Progenitor cell of endocrine pancreas (in vitro differentiated cells): ENCODE results near the gene FADS1. TPM values are rescaled to one million over a fixed set of nuclear protein-coding genes. Genes with fewer than 3 reads are reported as not detected.

ENCODE experiments used
- DNase-seq: peaks from one replicate; pipeline ENCODE4 v3.0.0; 2021; ENCODE audit warnings: low spot score; ENCODE audit not compliant: unreplicated experiment
- H3K27ac Mint-ChIP-seq: 2 replicates; pipeline ENCODE4 v1.8.0; 2021; ENCODE audit warnings: mild to moderate bottlenecking, moderate library complexity, mixed read lengths
- H3K27me3 Mint-ChIP-seq: 2 replicates; pipeline ENCODE4 v1.8.0; 2021; ENCODE audit warnings: mixed read lengths
- H3K36me3 Mint-ChIP-seq: 2 replicates; pipeline ENCODE4 v1.8.0; 2022; ENCODE audit warnings: mixed read lengths; ENCODE audit not compliant: insufficient read depth
- H3K4me1 Mint-ChIP-seq: 2 replicates; pipeline ENCODE4 v1.8.0; 2021; ENCODE audit warnings: low read depth, mixed read lengths
- H3K4me3 Mint-ChIP-seq: 2 replicates; pipeline ENCODE4 v1.8.0; 2021; ENCODE audit warnings: low read depth, mild to moderate bottlenecking, moderate library complexity, mixed read lengths
- H3K9me3 Mint-ChIP-seq: 2 replicates; pipeline ENCODE4 v1.8.0; 2021; ENCODE audit warnings: low read depth, mixed read lengths
- total RNA-seq: library from RNA; stranded (reverse); gene quantifications from 2 replicates; pipeline ENCODE4 v1.2.1, GENCODE V29; 2021
- TF ChIP-seq, protein P1 (sequence below): fragments of 200-600 bp; sonication (generic); IDR thresholded peaks from one replicate; pipeline ENCODE4 v1.5.0; 2021; ENCODE audit warnings: antibody characterized with exemption, mild to moderate bottlenecking; ENCODE audit not compliant: unreplicated experiment

FADS1 gene
- total RNA-seq, 1 donor from 2014 or later, result 114 TPM

- Mint-ChIP-seq H3K4me3 (peak overlapping the region; percentile 92), H3K36me3 (peaks cover 10% of the 10 kb centered on the region), H3K27ac (peak overlapping the region; percentile 100), H3K9me3 (no peaks in the 10 kb centered on the region), H3K27me3 (no peaks in the 10 kb centered on the region), H3K4me1 (peaks cover 13% of the 10 kb centered on the region)
- DNase-seq, result no peak
- TF ChIP-seq, protein P1, sequence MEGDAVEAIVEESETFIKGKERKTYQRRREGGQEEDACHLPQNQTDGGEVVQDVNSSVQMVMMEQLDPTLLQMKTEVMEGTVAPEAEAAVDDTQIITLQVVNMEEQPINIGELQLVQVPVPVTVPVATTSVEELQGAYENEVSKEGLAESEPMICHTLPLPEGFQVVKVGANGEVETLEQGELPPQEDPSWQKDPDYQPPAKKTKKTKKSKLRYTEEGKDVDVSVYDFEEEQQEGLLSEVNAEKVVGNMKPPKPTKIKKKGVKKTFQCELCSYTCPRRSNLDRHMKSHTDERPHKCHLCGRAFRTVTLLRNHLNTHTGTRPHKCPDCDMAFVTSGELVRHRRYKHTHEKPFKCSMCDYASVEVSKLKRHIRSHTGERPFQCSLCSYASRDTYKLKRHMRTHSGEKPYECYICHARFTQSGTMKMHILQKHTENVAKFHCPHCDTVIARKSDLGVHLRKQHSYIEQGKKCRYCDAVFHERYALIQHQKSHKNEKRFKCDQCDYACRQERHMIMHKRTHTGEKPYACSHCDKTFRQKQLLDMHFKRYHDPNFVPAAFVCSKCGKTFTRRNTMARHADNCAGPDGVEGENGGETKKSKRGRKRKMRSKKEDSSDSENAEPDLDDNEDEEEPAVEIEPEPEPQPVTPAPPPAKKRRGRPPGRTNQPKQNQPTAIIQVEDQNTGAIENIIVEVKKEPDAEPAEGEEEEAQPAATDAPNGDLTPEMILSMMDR, result no peak
These were observed 23.5 kb downstream of the FADS1 start for GRCh38 chr11:61793083-61793828.

DNA sequence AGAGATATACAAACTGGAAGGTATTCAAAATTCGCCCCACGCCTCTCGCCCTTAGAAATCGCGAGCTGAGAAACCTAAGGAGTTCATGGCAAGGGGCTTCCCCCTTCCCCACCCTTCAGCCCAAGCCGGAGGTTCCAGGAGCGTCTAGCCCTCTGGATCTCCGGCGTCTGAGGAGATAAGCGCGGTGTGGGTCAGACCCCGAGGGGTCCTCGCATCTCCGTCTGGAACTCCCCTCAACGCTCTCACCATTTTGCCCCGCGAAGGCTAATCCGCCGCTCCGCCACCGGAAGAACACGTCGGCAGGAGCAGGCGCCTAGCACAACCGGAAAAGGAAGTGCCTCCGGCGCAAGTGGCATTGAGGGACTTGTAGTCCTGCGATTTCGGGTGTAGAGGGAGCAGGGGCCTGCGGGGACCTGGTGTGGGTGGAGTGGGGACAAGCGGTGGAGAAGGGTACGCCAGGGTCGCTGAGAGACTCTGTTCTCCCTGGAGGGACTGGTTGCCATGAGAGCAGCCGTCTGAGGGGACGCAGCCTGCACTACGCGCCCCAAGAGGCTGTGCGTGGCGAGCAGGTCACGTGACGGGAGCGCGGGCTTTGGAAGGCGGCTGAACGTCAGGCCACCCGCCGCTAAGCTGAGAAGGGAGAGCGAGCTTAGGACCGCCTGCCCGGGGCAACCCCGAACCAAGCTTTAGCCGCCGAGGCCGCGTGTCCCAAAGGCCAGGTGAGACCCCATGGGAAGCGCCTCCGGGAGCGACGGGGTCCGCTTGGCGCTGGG is 24.3 kb downstream of the FADS1 start, which contains the start of the genes FEN1 and TMEM258:
TSS of gene FEN1 (plus strand) at position 602 of the 773 bp plus-strand sequence. CDS start 2,451 bp downstream, outside the sequence.
TSS of gene TMEM258 (minus strand) at position 290 of the 773 bp plus-strand sequence. CDS start at position 249, 41 bp downstream.
- Mint-ChIP-seq H3K9me3 (no peaks in the 10 kb centered on the region), H3K4me1 (peaks cover 15% of the 10 kb centered on the region), H3K27me3 (no peaks in the 10 kb centered on the region), H3K36me3 (peaks cover 11% of the 10 kb centered on the region), H3K27ac (peak within 1 kb of the TSS; percentile 100), H3K4me3 (peak within 1 kb of the TSS; percentile 92)
- DNase-seq, result peak; percentile 69
- TF ChIP-seq, protein P1, result no peak

DNA sequence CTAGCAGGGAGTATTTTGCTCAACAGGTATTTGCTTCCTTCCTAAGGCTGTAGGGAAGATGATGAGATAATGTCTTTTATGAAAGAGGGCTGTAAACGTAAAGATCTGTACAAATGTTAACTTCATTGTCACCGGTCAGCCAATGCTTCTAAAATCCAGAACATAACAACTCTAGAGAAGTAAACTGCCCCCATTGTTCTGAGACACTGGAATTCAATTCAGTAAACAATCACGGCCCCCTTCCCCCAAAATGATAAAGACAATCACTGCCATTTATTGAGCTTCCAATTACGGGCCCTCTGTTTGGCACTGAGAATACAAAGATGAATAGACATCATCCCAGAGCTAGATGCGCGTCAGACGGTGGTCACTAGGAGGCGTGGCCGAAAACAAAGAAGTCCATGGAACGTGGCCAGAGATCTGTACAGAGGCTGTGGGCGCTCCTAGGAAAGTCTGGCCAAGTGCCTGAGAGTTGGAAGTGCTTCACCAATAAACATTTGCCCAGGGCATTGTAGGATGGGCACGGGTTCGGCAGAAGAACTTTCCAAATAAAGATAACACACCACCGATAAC is 25.0 kb downstream of the FADS1 start:
- Mint-ChIP-seq H3K4me3 (peak overlapping the region; percentile 92), H3K27ac (peak overlapping the region; percentile 100), H3K9me3 (no peaks in the 10 kb centered on the region), H3K27me3 (no peaks in the 10 kb centered on the region), H3K36me3 (peaks cover 7% of the 10 kb centered on the region), H3K4me1 (peaks cover 13% of the 10 kb centered on the region)
- TF ChIP-seq, protein P1, result no peak
- DNase-seq, result peak; percentile 35

- H3K27ac Mint-ChIP-seq, result peak overlapping the region; percentile 54
- H3K27me3 Mint-ChIP-seq, result no peaks in the 10 kb centered on the region
- H3K4me1 Mint-ChIP-seq, result peaks cover 21% of the 10 kb centered on the region
- H3K4me3 Mint-ChIP-seq, result no peak overlapping the region
- TF ChIP-seq, protein P1, result peak; percentile 66
- peaks cover 12% of the 10 kb centered on the region for H3K36me3 Mint-ChIP-seq
- H3K9me3 Mint-ChIP-seq, result no peaks in the 10 kb centered on the region
- peak; percentile 29 for DNase-seq
These were observed 28.8 kb downstream of the FADS1 start for GRCh38 chr11:61787928-61788491.
